Astrocyte (in vitro differentiated cells and primary cell): Measurements from ENCODE around the gene C9orf152.

Experiments used
- CTCF ChIP-seq: IDR thresholded peaks from 2 replicates; pipeline ENCODE4 v1.5.1; 2011; ENCODE audit warnings: low read depth, mild to moderate bottlenecking, inconsistent platforms, low read length, moderate library complexity; ENCODE audit not compliant: insufficient read depth
- EZH2 ChIP-seq: IDR thresholded peaks from 2 replicates; pipeline ENCODE4 v1.6.1; 2012; ENCODE audit warnings: mild to moderate bottlenecking, low read length, inconsistent platforms; ENCODE audit not compliant: insufficient read depth

DNA sequence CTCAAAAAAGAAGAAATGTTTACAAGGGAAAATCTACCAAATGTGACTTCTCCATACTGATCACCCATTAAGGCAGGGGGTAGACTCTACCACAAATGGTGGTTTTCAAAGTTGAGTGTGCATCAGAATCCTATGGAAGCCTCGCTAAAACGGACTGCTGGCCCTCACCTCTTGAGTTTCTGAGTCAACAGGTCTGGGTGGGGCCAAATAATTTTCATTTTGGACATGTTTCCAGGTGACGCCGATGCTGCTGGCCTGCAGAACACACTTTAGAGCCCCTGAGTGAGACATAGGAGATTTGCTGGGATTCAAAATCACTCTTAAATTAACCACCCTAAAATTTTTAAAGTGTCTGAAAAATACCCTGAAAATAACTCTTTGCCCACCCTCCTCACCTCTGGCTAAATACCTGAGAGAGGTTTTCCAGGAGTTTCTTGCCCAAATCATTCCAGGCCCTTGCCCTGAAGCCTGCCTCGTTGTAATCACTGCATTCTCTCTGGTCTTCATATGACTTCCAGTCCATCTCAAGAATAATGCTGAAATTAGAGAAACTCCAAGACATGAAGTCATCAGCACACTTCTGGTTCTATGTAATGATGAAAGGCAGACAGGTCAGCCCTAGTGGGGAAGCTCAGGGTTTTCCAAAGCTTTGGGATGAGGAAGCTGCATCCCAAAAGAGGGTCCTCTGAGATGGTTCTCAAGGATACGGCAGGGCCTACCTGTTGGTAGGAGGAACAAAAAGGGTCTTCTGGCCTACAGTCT is 18.2 kb downstream of the C9orf152 start:
- no peak for TF ChIP-seq CTCF
- no peak for TF ChIP-seq EZH2
